Liver (tissue), 9 donors: ENCODE measurements around the gene SMYD3. TPM values are rescaled to one million over a fixed set of nuclear protein-coding genes. Genes with fewer than 3 reads are reported as not detected.

Experiments
- DNase-seq: peaks from one replicate; pipeline ENCODE4 v3.0.0-alpha.2; 2017; ENCODE audit warnings: low spot score
- H3K27ac ChIP-seq, 2 donors: one replicate each; pipeline ENCODE4 v1.7.0; 2013; ENCODE audit warnings: inconsistent platforms in 2 of 2, low read length in 2 of 2, control low read depth in 1 of 2, low read depth in 1 of 2, mild to moderate bottlenecking in 1 of 2
- H3K27me3 ChIP-seq, 4 donors: one replicate each; pipeline versions ENCODE4 v1.6.1 to v1.7.0; 2013; ENCODE audit warnings: low read length in 3 of 4, inconsistent platforms in 1 of 4, mild to moderate bottlenecking in 1 of 4, moderate library complexity in 1 of 4; ENCODE audit not compliant: control insufficient read depth in 4 of 4, insufficient read depth in 4 of 4
- H3K36me3 ChIP-seq, 4 donors: one replicate each; pipeline versions ENCODE4 v1.6.1 to v1.7.0; 2013; ENCODE audit warnings: low read length in 3 of 4, mild to moderate bottlenecking in 3 of 4, low read depth in 1 of 4, moderate library complexity in 1 of 4; ENCODE audit not compliant: control insufficient read depth in 4 of 4, insufficient read depth in 3 of 4
- H3K4me1 ChIP-seq, 4 donors: one replicate each; pipeline versions ENCODE4 v1.6.1 to v1.7.0; 2013; ENCODE audit warnings: low read length in 3 of 4, mild to moderate bottlenecking in 3 of 4, moderate library complexity in 1 of 4; ENCODE audit not compliant: control insufficient read depth in 4 of 4, insufficient read depth in 4 of 4
- H3K4me3 ChIP-seq, 3 donors: one replicate each; pipeline versions ENCODE4 v1.6.1 to v1.7.0; 2013; ENCODE audit warnings: low read length in 3 of 3, control low read depth in 1 of 3, low read depth in 1 of 3, mild to moderate bottlenecking in 1 of 3
- H3K9ac ChIP-seq, 2 donors: one replicate each; pipeline ENCODE4 v1.7.0; 2013; ENCODE audit warnings: low read length in 2 of 2, mild to moderate bottlenecking in 2 of 2, moderate library complexity in 2 of 2, control low read depth in 1 of 2, low read depth in 1 of 2
- H3K9me3 ChIP-seq, 4 donors: one replicate each; pipeline versions ENCODE4 v1.6.1 to v1.7.0; 2013; ENCODE audit warnings: low read length in 3 of 4; ENCODE audit not compliant: control insufficient read depth in 4 of 4
- EGR1 ChIP-seq, 2 donors: IDR thresholded peaks; 2 replicates each; pipeline ENCODE4 v1.6.1; 2016 to 2018; ENCODE audit warnings: antibody characterized with exemption in 2 of 2, low read depth in 2 of 2
- FOXA1 ChIP-seq: IDR thresholded peaks from 2 replicates; pipeline ENCODE4 v1.6.1; 2016; ENCODE audit warnings: antibody characterized with exemption
- FOXA2 ChIP-seq: IDR thresholded peaks from 2 replicates; pipeline ENCODE4 v1.6.1; 2016; ENCODE audit warnings: antibody characterized with exemption
- GABPA ChIP-seq, 2 donors: IDR thresholded peaks in 1 of 2; conservative IDR thresholded peaks in 1 of 2; 2 replicates each; pipeline ENCODE4 v1.6.1; 2016; ENCODE audit warnings: antibody characterized with exemption in 2 of 2, mild to moderate bottlenecking in 1 of 2, moderate library complexity in 1 of 2
- HNF4A ChIP-seq, 2 donors: conservative IDR thresholded peaks; 2 replicates each; pipeline ENCODE4 v1.6.1; 2016; ENCODE audit warnings: antibody characterized with exemption in 2 of 2, mild to moderate bottlenecking in 2 of 2
- HNF4G ChIP-seq: IDR thresholded peaks from 2 replicates; pipeline ENCODE4 v1.6.1; 2016; ENCODE audit warnings: antibody characterized with exemption
- JUND ChIP-seq, 2 donors: IDR thresholded peaks; 2 replicates each; pipeline ENCODE4 v1.6.1; 2016; ENCODE audit warnings: antibody characterized with exemption in 2 of 2
- NR2F2 ChIP-seq: IDR thresholded peaks from 2 replicates; pipeline ENCODE4 v1.6.1; 2016; ENCODE audit warnings: antibody characterized with exemption
- RAD21 ChIP-seq, 2 donors: IDR thresholded peaks; 2 replicates each; pipeline ENCODE4 v1.6.1; 2016; ENCODE audit warnings: antibody characterized with exemption in 2 of 2, mild to moderate bottlenecking in 2 of 2
- RXRA ChIP-seq, 2 donors: IDR thresholded peaks; 2 replicates each; pipeline ENCODE4 v1.6.1; 2017 to 2018; ENCODE audit warnings: antibody characterized with exemption in 2 of 2, mild to moderate bottlenecking in 1 of 2
- SP1 ChIP-seq: IDR thresholded peaks from 2 replicates; pipeline ENCODE4 v1.6.1; 2018; ENCODE audit warnings: antibody characterized with exemption, mild to moderate bottlenecking
- WGBS: extraction: QIAGEN DNeasy Blood & Tissue Kit; methylation state at CpG from one replicate; pipeline ENCODE4 v1.1.7; 2013; 5-methylcytosine and 5-hydroxymethylcytosine counted together
- polyA plus RNA-seq, 2 donors: library from polyadenylated mRNA; stranded (reverse) in 1 of 2; unstranded in 1 of 2; fragments of 200-250 nt in 1 of 2; fragments of >200 nt in 1 of 2; fragmentation: Nextera tagmentation in 1 of 2; extraction: Ambion mirVana in 1 of 2; gene quantifications; one replicate each; pipeline versions ENCODE4 v1.2.1 to v1.2.3, GENCODE V29; 2013 to 2015
- total RNA-seq, 2 donors: library from RNA; depleted of rRNA; stranded (reverse); fragments of >200 nt; gene quantifications; one replicate each; pipeline ENCODE4 v1.2.3, GENCODE V29; 2014
- TF ChIP-seq, protein P1 (sequence below): IDR thresholded peaks from 2 replicates; pipeline ENCODE4 v1.6.1; 2016; ENCODE audit warnings: antibody characterized with exemption
- TF ChIP-seq, protein P2 (sequence below): IDR thresholded peaks from 2 replicates; pipeline ENCODE4 v1.6.1; 2016; ENCODE audit warnings: antibody characterized with exemption, mild to moderate bottlenecking
- TF ChIP-seq, protein P3 (sequence below): IDR thresholded peaks from 2 replicates; pipeline ENCODE4 v1.6.1; 2016; ENCODE audit warnings: antibody characterized with exemption
- TF ChIP-seq, protein P4 (sequence below): IDR thresholded peaks from 2 replicates; pipeline ENCODE4 v1.6.1; 2016; ENCODE audit warnings: antibody characterized with exemption
- donor health status: healthy.
- donor health status: healthy.
- donor health status: healthy.
- donor health status: healthy.
- donor health status: healthy.

SMYD3 gene
- total and polyA plus RNA-seq, 4 donors = 3.1 to 9.1 (median 8.0) TPM

DNA sequence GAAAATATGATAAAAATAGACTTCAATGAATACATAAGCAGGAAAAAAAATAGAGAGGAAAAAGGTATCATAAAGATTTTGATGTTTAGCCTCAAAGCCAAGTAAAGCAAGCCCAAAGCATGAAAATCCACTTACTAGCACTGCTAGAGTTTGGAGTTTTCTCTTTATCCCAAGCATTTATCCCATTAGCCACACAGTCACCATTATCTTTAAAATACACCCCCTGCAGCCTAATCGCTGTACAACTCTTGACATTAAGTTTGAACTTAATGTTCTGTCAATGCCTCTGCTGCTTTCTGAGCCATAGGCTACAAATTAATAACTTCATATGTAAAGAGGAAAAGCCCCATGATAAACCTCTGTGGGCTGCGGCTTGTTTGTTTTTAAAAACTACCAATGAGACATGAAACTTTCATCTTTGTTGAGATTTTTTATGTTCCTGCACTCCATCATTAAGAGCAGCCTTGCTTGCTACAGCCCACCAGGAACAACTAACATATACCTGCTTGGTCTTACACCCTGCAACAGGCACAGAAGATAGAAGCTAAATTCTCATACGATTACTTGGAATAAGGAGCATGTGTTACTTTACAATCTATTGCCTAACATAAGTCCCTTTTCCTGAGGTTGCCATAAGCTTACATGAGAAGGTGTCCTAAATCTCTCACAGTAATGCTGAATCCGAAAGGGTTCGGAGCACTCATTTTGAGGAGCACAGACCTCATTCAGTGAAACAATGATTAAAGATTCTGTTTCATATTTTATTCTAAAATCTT, 202.4 kb downstream of the SMYD3 start:
- Histone ChIP-seq H3K27me3 (no peaks in the 10 kb centered on the region), H3K27ac (no peak overlapping the region), H3K36me3 (no peaks in the 10 kb centered on the region), H3K4me3 (no peak overlapping the region), H3K4me1 (peaks cover 5 to 20% (median 11%) of the 10 kb centered on the region in 4 donors), H3K9me3 (no peaks in the 10 kb centered on the region), H3K9ac (no peak overlapping the region)
- DNase-seq = no peak
- 97% methylated on average over 5 of the region's 5 CpGs for WGBS
- TF ChIP-seq RXRA (IDR thresholded peaks at IDR 0.05) (no peak), RAD21 (IDR thresholded peaks at IDR 0.05) (no peak)

DNA sequence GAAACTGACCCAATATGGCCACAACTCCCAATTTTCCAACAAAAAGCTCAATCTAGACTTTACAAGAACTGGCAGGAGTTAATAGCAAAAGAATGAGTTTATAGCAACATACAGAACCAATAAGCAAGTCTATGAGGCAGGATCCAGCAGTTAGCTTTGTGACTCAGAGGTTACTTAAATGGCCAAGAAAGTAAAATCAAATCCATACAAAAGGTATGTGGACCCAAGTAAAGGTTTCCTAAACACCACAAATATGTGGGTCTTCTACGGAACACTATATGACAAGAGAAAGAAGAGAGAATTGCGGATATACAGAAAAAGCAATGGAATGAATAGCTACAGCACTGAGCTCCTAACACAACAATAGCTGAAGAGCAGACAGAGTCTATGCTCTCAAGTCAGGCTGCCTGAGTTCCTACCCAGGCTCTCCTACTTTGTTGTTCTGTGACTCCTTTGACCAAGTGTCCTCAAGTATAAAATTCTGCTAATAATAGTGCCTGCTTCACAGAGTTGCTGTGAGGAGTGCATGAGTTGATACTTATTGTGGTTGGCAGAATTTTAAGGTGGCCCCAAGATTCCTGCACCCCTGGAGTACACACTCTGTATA, 204.3 kb downstream of the SMYD3 start:
- 98% methylated on average over 2 of the region's 2 CpGs for WGBS
- H3K4me3 ChIP-seq = no peak overlapping the region
- peaks cover 5 to 20% (median 11%) of the 10 kb centered on the region in 4 donors for H3K4me1 ChIP-seq
- no peak overlapping the region for H3K27ac ChIP-seq
- TF ChIP-seq FOXA2 = no peak
- no peak for TF ChIP-seq EGR1 (IDR thresholded peaks at IDR 0.05; ENCODE audit: low read depth in 2 of 2)
- no peak for TF ChIP-seq RAD21 (IDR thresholded peaks at IDR 0.05)
- TF ChIP-seq GABPA (IDR thresholded peaks at IDR 0.05 in 1 of 2, conservative IDR thresholded peaks at IDR 0.05 in 1 of 2) = no peak
- TF ChIP-seq FOXA1 = no peak
- no peak for TF ChIP-seq NR2F2
- TF ChIP-seq, protein P1, sequence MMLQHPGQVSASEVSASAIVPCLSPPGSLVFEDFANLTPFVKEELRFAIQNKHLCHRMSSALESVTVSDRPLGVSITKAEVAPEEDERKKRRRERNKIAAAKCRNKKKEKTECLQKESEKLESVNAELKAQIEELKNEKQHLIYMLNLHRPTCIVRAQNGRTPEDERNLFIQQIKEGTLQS = no peak
- TF ChIP-seq JUND (IDR thresholded peaks at IDR 0.05) = no peak
- TF ChIP-seq HNF4G = no peak
- TF ChIP-seq, protein P2, sequence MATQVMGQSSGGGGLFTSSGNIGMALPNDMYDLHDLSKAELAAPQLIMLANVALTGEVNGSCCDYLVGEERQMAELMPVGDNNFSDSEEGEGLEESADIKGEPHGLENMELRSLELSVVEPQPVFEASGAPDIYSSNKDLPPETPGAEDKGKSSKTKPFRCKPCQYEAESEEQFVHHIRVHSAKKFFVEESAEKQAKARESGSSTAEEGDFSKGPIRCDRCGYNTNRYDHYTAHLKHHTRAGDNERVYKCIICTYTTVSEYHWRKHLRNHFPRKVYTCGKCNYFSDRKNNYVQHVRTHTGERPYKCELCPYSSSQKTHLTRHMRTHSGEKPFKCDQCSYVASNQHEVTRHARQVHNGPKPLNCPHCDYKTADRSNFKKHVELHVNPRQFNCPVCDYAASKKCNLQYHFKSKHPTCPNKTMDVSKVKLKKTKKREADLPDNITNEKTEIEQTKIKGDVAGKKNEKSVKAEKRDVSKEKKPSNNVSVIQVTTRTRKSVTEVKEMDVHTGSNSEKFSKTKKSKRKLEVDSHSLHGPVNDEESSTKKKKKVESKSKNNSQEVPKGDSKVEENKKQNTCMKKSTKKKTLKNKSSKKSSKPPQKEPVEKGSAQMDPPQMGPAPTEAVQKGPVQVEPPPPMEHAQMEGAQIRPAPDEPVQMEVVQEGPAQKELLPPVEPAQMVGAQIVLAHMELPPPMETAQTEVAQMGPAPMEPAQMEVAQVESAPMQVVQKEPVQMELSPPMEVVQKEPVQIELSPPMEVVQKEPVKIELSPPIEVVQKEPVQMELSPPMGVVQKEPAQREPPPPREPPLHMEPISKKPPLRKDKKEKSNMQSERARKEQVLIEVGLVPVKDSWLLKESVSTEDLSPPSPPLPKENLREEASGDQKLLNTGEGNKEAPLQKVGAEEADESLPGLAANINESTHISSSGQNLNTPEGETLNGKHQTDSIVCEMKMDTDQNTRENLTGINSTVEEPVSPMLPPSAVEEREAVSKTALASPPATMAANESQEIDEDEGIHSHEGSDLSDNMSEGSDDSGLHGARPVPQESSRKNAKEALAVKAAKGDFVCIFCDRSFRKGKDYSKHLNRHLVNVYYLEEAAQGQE = no peak
- TF ChIP-seq RXRA (IDR thresholded peaks at IDR 0.05) = no peak
- TF ChIP-seq, protein P3, sequence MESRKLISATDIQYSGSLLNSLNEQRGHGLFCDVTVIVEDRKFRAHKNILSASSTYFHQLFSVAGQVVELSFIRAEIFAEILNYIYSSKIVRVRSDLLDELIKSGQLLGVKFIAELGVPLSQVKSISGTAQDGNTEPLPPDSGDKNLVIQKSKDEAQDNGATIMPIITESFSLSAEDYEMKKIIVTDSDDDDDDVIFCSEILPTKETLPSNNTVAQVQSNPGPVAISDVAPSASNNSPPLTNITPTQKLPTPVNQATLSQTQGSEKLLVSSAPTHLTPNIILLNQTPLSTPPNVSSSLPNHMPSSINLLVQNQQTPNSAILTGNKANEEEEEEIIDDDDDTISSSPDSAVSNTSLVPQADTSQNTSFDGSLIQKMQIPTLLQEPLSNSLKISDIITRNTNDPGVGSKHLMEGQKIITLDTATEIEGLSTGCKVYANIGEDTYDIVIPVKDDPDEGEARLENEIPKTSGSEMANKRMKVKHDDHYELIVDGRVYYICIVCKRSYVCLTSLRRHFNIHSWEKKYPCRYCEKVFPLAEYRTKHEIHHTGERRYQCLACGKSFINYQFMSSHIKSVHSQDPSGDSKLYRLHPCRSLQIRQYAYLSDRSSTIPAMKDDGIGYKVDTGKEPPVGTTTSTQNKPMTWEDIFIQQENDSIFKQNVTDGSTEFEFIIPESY = no peak
- no peak for TF ChIP-seq HNF4A (conservative IDR thresholded peaks at IDR 0.05)
- no peak for TF ChIP-seq SP1
- TF ChIP-seq, protein P4, sequence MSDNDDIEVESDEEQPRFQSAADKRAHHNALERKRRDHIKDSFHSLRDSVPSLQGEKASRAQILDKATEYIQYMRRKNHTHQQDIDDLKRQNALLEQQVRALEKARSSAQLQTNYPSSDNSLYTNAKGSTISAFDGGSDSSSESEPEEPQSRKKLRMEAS = no peak
- H3K9ac ChIP-seq = no peak overlapping the region
- H3K27me3 ChIP-seq = no peaks in the 10 kb centered on the region
- DNase-seq = no peak
- no peaks in the 10 kb centered on the region for H3K36me3 ChIP-seq
- no peaks in the 10 kb centered on the region for H3K9me3 ChIP-seq
